Activated gamma-delta T cell (primary cell): ENCODE data around the gene FAM217A.

Source experiments
- DNase-seq: peaks from one replicate; lab custom pipeline; 2025; lab: John Stamatoyannopoulos, UW

FAM217A gene

DNA sequence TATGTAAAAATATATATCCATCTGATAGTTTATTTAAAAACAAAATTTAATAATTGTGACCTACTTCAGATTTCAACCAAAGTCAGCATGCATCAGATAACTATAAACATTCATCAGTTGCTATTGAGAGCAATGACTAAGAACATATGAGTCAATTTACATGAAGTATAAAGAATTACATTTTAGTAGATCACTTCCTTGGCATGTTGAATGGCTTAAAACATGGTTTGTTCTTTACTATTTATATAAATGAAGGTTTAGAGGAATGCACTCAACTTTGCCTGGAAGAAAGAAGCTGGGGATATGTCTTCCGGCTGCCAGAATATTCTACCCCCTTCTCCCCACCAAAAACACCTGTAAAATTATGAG, 6.4 kb upstream of the FAM217A start:
- DNase-seq, result no peak

- DNase-seq, result no peak
These were observed 5.8 kb upstream of the FAM217A start for GRCh38 chr6:4084444-4085331.

DNA sequence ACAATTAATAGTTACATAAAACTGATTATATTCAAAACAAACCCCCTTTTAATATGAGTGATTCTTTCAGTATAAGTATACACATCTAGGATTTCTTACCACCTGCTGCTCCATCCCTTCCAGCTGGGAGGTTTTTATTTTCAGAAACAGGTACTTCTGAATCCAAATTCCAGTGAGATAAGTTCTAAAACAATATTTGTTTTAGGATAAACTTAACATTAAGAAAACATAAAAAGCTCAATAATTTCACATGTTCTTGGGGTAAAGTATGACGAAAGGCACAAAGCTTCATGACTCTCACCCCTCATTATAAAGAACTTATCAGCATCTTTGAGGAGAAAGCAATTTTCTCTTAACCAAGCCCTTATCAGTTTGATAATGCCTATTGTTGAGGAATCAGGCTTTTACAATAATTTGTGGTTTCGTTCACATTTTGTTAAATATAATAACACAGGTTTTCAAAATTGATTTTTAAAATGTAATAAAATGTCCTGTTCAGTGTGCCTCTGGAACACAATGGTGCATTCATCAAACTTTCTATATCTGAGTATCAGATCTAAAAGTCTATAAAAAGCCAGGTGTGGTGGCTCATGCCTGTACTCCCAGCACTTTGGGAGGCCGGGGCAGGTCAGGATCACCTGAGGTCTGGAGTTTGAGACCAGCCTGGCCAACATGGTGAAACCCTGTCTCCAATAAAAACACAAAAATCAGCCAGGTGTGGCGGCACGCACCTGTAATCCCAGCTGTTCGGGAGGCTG, 4.3 kb downstream of the FAM217A start:
- DNase-seq, result no peak

GRCh38 chr6:4071330-4071729, 7.6 kb downstream of the FAM217A start:
- no peak for DNase-seq

- no peak for DNase-seq
These were observed 9.7 kb downstream of the FAM217A start for GRCh38 chr6:4069199-4069598.

GRCh38 chr6:4067673-4068072, 11.3 kb downstream of the FAM217A start:
- DNase-seq, result no peak

- no peak for DNase-seq
These were observed 12.7 kb downstream of the FAM217A start for GRCh38 chr6:4066029-4066755.

GRCh38 chr6:4059115-4059777, 19.7 kb downstream of the FAM217A start:
- no peak for DNase-seq

DNA sequence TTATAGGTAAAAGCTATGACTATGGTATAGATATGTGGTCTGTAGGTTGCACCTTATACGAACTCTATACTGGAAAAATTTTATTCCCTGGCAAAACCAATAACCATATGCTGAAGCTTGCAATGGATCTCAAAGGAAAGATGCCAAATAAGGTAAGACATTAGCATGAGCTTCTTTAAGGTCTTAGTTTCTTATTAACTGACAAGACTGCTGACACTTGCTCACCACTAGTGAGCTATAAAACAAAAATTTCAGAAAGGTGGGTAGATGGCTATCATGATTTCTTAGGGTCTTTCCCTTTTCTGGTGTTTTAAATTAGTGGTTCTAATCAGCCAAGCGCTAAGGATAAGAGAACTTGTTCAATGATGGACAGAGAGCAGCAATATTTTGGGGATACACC, 21.9 kb downstream of the FAM217A start:
- DNase-seq, result no peak

GRCh38 chr6:4055420-4056041, 23.4 kb downstream of the FAM217A start:
- no peak for DNase-seq

DNA sequence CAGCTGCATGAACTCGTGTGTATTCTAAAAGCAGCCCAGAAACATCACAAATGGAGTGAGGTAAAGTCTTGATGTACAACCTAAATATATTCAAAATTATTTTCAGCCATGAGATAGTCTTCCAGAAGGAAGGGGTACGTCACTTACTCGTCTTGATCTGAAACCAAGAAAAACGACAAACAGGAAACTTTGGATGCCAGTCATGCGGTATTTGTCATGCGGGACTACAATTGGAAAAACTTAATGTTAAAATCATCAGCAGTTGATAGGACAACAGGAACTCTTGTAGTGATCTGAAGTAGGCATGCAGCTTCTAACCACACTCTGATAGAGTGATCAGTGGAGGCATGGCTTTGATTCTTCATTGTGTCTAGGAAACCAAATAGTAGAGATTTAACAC, 29.7 kb downstream of the FAM217A start:
- DNase-seq, result no peak

DNA sequence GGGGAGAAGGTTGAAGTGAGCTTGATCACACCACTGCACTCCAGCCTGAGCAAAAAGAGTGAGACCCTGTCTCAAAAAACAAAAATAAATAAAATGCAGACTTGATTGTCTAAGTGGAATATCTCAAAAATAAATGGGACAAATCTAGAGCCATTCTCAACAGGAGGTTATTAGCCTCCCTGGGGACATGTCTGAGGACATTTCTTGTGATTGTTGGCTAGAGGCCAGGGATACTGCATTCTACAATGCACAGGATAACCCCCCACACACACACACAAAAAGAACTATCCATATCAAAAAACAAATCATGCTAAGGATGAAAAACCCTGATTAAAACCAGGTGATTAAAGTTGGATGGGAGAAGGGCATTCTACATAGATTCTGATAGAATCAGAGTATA, 37.5 kb downstream of the FAM217A start:
- no peak for DNase-seq

DNA sequence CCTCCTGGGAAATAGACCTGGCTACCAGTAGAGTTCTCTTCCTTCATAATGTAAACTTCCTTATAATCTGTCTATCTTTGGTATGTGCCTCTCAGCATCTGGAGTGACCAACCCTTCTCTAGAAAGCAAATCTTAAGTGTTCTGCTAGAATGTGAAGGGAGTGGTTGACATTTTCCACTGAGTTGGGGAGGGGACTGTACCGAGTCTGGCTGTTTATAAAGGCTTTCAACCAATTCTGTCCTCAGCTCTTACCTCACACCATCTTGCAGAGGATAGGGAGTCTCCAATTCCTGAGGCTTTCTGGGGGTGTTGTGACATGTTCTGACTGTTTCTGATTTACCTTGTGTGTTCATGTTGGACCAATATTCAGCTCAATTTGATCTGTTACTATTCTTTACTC, 39.6 kb downstream of the FAM217A start:
- DNase-seq, result no peak

GRCh38 chr6:4036581-4036980, 42.4 kb downstream of the FAM217A start:
- no peak for DNase-seq

GRCh38 chr6:4032475-4032874, 46.5 kb downstream of the FAM217A start:
- DNase-seq, result no peak

- no peak for DNase-seq
These were observed 47.5 kb downstream of the FAM217A start for GRCh38 chr6:4031442-4031841.

DNA sequence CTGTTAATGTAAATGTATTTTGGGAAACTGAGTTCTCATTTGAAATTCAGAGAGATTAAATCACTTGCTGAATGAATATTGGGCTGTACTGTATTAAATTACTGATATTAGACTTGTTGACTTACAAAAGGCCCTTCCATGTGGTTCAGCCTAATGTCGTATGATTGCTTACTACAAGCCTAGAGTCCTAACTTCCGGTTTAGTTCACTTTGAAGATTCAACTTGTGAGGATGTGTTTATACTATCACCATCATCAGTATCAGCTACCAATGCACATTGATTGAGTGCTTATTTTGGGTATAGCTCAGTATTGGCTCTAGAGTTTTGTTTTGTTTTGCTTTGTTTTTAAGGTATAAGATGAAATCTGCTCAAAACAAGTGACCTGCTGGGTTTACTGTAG, 48.3 kb downstream of the FAM217A start:
- DNase-seq, result no peak

DNA sequence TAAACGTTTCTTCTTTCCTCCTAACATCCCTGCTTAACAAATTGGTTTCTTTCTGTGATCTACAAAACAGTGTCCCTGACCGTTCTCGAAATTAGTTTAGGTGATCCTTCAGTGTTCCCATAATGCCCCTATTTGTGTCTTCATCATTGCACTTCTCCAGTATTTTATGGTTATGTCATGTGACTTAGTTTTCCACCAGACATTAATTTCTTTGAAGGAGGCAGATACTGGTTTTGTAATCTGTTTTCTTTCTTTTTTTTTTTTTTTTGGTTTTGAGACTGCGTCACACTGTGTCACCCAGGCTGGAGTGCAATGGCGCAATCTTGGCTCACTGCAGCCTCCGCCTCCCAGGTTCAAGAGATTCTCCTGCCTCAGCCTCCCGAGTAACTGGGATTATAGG, 49.2 kb downstream of the FAM217A start:
- DNase-seq, result no peak

DNA sequence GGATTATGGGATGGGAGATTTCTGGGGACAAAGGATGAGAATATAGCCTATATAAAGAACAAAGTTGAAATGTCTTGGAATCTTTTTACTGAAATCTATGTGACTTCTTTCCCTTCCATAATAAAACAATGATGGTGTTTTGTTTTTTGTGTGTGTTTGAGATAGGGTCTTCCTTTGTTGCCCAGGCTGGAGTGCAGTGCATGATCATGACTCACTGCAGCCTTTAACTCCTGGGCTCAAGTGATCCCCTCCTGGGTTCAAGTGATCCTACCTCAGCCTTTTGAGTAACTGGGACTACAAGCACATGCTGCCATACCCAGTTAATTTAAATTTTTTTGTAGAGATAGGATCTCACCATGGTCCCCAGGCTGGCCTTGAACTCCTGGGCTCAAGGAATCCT, 50.9 kb downstream of the FAM217A start:
- no peak for DNase-seq

DNA sequence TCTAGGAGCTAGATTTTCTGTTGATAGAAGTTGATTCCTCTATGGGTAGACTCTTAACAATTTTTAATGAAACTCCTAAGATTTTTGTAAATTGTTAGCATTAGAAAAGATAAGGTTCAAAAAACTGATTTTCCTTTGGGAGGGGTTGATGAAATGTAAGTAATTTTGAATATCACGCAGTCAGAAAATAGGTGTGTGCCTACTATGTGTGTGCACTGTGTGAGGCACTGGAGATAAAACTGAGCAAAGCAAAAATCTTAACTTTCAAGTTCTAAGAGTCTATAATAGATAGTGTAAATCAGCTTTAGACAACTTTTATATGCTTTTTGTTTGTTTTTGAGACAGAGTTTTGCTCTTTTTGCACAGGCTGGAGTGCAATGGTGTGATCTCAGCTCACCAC, 53.3 kb downstream of the FAM217A start:
- no peak for DNase-seq

DNA sequence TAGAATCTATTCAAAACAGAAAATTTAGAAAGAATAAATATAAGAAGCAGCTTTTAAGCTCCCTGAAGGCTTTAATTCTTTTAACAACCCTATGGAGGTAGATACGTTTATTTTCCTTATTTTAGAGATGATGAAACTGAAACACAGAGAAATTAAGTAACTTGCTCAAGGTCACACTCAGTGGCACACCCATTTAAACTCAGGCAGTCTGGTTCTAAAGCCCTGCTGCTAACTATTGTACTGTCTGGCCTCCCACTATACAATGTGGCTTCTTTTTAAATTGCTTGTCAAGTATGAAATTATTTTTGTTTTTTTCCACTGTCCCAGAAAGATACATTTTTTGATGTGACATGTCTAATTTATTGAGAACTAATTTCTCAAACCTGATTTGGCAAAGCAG, 55.7 kb downstream of the FAM217A start:
- no peak for DNase-seq
